Motor neuron (in vitro differentiated cells): ENCODE measurements around the gene SDHA. TPM values are rescaled to one million over a fixed set of nuclear protein-coding genes. Genes with fewer than 3 reads are reported as not detected.
"Not testable (repeated sequence)": the region's sequence is repeated elsewhere in the genome, so short reads cannot be mapped to it uniquely, and the experiment has no call there.

Experiments
- ATAC-seq, 8 experiments: fragments of 200-7000 bp; cut with Tn5 transposase; replicated peaks in 6 of 8; 2 replicates each; pipeline ENCODE4 v1.8.0; 2021; ENCODE audit warnings: mild to moderate bottlenecking in 8 of 8, moderate library complexity in 8 of 8
- H3K27ac ChIP-seq, 2 donors: fragments of 250-450 bp; sonication (Bioruptor Pico); 2 replicates each; pipeline ENCODE4 v1.9.0; 2021; ENCODE audit warnings: antibody characterized with exemption in 2 of 2, mild to moderate bottlenecking in 2 of 2, moderate library complexity in 1 of 2
- H3K4me1 ChIP-seq, 2 donors: fragments of 250-450 bp; sonication (Bioruptor Pico); replicated peaks in 1 of 2; 2 replicates each; pipeline ENCODE4 v1.6.1; 2021; ENCODE audit warnings: antibody characterized with exemption in 2 of 2, mild to moderate bottlenecking in 2 of 2, moderate library complexity in 1 of 2
- H3K4me3 ChIP-seq, 5 donors: fragments of 250-450 bp; sonication (Bioruptor Pico); 2 replicates each; pipeline ENCODE4 v1.9.0; 2021; ENCODE audit warnings: antibody characterized with exemption in 5 of 5, mild to moderate bottlenecking in 5 of 5, moderate library complexity in 4 of 5
- WGBS, 10 experiments: fragments of 450-650 bp; shearing (Covaris generic); methylation state at CpG; one replicate each; pipeline ENCODE4 v1.0.0; 2022; 5-methylcytosine and 5-hydroxymethylcytosine counted together
- in situ Hi-C, 9 experiments: fragments of 400-800 bp; cut with MboI; loops; one replicate each; pipeline ENCODE4 v1.15.0; 2021; ENCODE audit warnings: low sequenced_read_pairs in 9 of 9, low pct_unique_long_range_greater_than_20kb in 2 of 9; ENCODE audit not compliant: unreplicated experiment in 9 of 9
- total RNA-seq, 8 experiments: library from RNA; unstranded; fragments of 300-600 nt; gene quantifications; 2 replicates each; pipeline versions ENCODE4 v1.2.3 to v1.2.4, GENCODE V29; 2022

The SDHA gene
- total RNA-seq, 8 experiments from 2014 or later = 61.7 to 154 (median 81.6) TPM

GRCh38 chr5:296207-296606 lies 78.1 kb downstream of the SDHA start:
- H3K27ac ChIP-seq, H3K4me1 ChIP-seq, ATAC-seq, in situ Hi-C loops, H3K4me3 ChIP-seq: not testable (repeated sequence)
- 100% methylated on average over 1 of the region's 10 CpGs; no CpG with 5 or more reads in 9 of the 10 experiments for WGBS, 10 experiments

DNA sequence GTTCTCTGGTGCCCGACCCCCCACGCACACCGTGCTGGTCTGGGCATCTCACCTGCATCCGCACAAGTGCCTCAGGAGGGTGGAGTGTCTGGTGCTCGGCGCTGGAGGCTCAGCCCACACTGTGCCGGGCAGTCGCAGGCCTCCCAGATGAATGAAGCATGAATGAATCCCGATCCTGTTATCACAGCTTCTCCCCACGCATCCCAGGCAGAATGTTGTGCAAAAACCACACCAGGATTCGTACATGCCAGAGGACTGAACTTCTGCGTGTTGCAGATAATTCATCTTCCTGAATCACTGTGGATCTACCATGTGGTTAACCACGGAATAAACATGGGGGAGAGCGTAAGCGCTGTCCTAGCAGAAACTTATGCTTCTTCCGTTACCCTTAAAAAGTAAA lies 78.8 kb downstream of the SDHA start:
- ATAC-seq, H3K27ac ChIP-seq, H3K4me3 ChIP-seq, in situ Hi-C loops, H3K4me1 ChIP-seq: not testable (repeated sequence)
- WGBS, 10 experiments = 80 to 100% (median 100%) methylated on average over 1 to 5 of the region's 16 CpGs; no CpG with 5 or more reads in 3 of the 10 experiments

DNA sequence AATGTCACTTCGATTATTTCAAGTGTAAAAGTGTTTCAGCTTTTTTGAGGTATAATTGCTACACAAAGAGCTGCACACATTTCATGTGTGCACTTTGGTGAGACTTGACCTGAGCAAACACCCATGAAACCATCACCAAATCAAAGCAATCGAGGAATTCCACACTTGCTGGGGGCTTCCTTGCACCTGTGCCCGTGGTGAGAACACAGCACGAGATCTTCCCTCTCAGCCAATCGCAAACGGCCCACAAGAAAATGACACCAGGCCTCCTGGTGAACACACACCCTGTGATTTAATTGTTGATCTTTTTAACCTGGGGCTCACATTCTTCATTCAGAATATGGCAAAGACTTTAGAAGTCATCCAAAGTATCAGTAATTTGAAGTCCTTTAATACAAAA lies 79.3 kb downstream of the SDHA start:
- in situ Hi-C loops, H3K27ac ChIP-seq, H3K4me1 ChIP-seq, ATAC-seq, H3K4me3 ChIP-seq: not testable (repeated sequence)
- 60 to 100% (median 90%) methylated on average over 2 to 4 of the region's 6 CpGs; no CpG with 5 or more reads in 4 of the 10 experiments for WGBS, 10 experiments

- ATAC-seq = not testable (repeated sequence)
Observed at GRCh38 chr5:297991-298736, 80.0 kb downstream of the SDHA start.

DNA sequence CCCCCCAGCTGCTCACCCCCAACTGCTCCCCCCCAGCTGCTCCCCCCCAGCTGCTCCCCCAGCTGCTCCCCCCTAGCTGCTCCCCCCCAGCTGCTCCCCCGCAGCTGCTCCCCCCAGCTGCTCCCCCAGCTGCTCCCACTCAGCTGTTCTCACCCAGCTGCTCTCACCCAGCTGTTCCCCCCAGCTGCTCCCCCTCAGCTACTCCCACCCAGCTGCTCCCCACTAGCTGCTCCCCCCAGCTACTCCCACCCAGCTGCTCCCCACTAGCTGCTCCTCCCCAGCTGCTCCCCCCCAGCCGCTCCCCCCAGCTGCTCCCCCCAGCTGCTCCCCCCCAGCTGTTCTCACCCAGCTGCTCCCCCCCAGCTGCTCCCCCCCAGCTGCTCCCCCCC lies 80.6 kb downstream of the SDHA start:
- Histone ChIP-seq H3K4me1 (no peaks in the 10 kb centered on the region), H3K4me3 (no peak overlapping the region), H3K27ac (no peak overlapping the region)
- in situ Hi-C loops = no loop called here
- no peak for ATAC-seq
- no CpG with 5 or more reads among the region's 2 CpGs for WGBS, 10 experiments

More at GRCh38 chr5:297991-298736, 80.0 kb downstream of the SDHA start:
- in situ Hi-C loops, H3K27ac ChIP-seq, H3K4me3 ChIP-seq, H3K4me1 ChIP-seq: not testable (repeated sequence)
- WGBS, 10 experiments = 54 to 96% (median 82%) methylated on average over 1 to 5 of the region's 14 CpGs; no CpG with 5 or more reads in 4 of the 10 experiments

DNA sequence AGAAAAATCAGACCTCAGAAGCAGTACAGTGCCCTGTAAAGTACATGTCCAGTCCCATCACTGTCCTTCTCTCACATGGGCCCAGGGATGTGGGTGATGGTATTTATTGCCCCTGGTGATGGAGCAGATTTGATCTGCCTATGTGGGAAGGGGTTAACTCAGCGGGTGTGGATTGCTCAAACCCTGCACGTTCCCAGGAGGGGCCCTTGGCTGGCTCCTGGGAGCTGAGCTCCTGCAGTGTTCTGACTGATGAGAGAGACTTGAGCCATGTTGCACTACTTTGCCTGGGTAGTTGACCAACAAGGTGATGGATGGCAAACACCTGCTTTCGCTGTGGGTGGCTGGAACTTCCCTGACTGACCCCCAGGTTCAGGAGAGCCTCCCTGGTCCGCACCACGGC lies 81.8 kb downstream of the SDHA start:
- in situ Hi-C loops, ATAC-seq: not testable (repeated sequence)
- 70 to 80% methylated on average over 1 to 2 of the region's 5 CpGs; no CpG with 5 or more reads in 8 of the 10 experiments for WGBS, 10 experiments

GRCh38 chr5:300691-301435 lies 82.7 kb downstream of the SDHA start:
- H3K27ac ChIP-seq, ATAC-seq, H3K4me1 ChIP-seq, in situ Hi-C loops, H3K4me3 ChIP-seq: not testable (repeated sequence)
- 83 to 96% (median 90%) methylated on average over 4 to 7 of the region's 21 CpGs; no CpG with 5 or more reads in 6 of the 10 experiments for WGBS, 10 experiments

More for the DNA sequence above, 81.8 kb downstream of the SDHA start:
- H3K4me3 ChIP-seq, H3K4me1 ChIP-seq, H3K27ac ChIP-seq: not testable (repeated sequence)

- H3K4me1 ChIP-seq, H3K4me3 ChIP-seq, ATAC-seq, H3K27ac ChIP-seq, in situ Hi-C loops: not testable (repeated sequence)
- 82 to 100% methylated on average over 1 to 2 of the region's 8 CpGs; no CpG with 5 or more reads in 8 of the 10 experiments for WGBS, 10 experiments
Observed at GRCh38 chr5:302416-302815, 84.3 kb downstream of the SDHA start.

DNA sequence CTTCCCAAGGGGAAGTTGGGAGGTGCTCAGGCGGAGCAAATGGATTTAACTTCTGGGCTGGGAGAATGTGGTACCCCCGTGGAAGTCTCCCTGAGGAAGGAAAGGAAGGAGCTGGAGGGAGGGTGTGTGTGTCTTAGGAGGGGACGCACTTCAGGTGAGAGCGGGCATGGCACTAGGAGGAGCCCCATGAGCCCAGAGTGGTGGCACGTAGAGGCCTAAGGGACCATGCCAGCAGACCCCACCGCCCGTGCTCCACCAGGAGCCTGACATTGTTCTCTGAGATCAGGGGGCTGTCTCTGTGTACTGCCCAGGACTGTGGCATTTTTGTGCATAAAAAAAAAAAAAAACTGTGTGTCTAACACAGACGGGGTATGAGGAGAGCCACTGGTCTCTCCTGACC lies 84.8 kb downstream of the SDHA start:
- ATAC-seq = no peak
- no peak overlapping the region for H3K4me3 ChIP-seq
- 80 to 87% methylated on average over 1 to 3 of the region's 8 CpGs; no CpG with 5 or more reads in 8 of the 10 experiments for WGBS, 10 experiments
- no peaks in the 10 kb centered on the region for H3K4me1 ChIP-seq
- H3K27ac ChIP-seq = no peak overlapping the region
- in situ Hi-C loops = no loop called here

GRCh38 chr5:303741-304140 lies 85.6 kb downstream of the SDHA start:
- H3K4me1 ChIP-seq, in situ Hi-C loops, H3K4me3 ChIP-seq, H3K27ac ChIP-seq, ATAC-seq: not testable (repeated sequence)
- no CpG with 5 or more reads among the region's 8 CpGs for WGBS, 10 experiments

GRCh38 chr5:305050-305449 lies 86.9 kb downstream of the SDHA start:
- in situ Hi-C loops = no loop called here
- no peak for ATAC-seq
- 70 to 100% (median 90%) methylated on average over 1 to 4 of the region's 9 CpGs; no CpG with 5 or more reads in 7 of the 10 experiments for WGBS, 10 experiments
- Histone ChIP-seq H3K4me1 (no peaks in the 10 kb centered on the region), H3K27ac (no peak overlapping the region), H3K4me3 (no peak overlapping the region)

DNA sequence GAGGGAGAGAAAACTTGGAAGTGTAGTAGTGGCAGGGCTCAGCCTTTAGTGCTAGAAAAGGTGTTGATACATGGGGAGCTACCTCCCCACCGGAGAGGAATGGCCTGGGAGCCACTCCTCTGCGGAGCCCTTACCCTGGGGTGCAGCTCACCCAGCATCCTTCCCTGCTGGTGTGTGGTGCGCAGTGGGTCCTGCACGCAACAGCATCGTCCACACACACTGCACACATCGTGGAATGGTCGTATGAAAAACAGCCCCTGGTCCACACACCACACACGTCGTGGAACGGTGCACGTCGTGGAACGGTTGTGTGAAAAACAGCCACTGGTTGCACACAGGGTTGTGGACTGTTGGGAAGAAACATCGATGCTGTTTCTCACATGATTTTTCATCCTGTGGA lies 87.3 kb downstream of the SDHA start:
- no peaks in the 10 kb centered on the region for H3K4me1 ChIP-seq
- WGBS, 10 experiments = 40 to 100% (median 93%) methylated on average over 1 to 14 of the region's 14 CpGs; no CpG with 5 or more reads in 2 of the 10 experiments
- in situ Hi-C loops = no loop called here

GRCh38 chr5:306011-306805 lies 88.1 kb downstream of the SDHA start:
- no peak overlapping the region for H3K4me3 ChIP-seq
- H3K4me1 ChIP-seq = no peaks in the 10 kb centered on the region
- 74 to 100% (median 90%) methylated on average over 1 to 21 of the region's 28 CpGs; no CpG with 5 or more reads in 2 of the 10 experiments for WGBS, 10 experiments
- no peak overlapping the region for H3K27ac ChIP-seq
- in situ Hi-C loops = no loop called here
- no peak for ATAC-seq

More for the DNA sequence above, 87.3 kb downstream of the SDHA start:
- Histone ChIP-seq H3K27ac (no peak overlapping the region), H3K4me3 (no peak overlapping the region)
- no peak for ATAC-seq
